ENCODE results near the gene LIN28A. TPM values are rescaled to one million over a fixed set of nuclear protein-coding genes. Genes with fewer than 3 reads are reported as not detected.

LIN28A gene
- total RNA-seq, 1 donor from 2014 or later, result not detected

DNA sequence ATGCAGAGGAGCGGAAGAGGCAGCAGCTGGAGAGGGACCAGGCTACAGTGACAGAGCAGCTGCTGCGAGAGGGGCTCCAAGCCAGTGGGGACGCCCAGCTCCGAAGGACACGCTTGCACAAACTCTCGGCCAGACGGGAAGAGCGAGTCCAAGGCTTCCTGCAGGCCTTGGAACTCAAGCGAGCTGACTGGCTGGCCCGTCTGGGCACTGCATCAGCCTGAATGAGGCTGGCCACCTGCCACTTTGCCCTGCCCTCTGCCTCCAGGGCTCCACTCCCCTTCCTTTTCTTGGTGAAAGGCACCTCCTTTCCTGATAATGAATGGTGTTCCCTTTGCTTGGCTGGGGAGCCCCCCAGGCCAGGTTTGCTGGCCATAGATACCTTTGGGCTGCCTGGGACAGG, 58.3 kb downstream of the LIN28A start:
- TF ChIP-seq, protein P1, sequence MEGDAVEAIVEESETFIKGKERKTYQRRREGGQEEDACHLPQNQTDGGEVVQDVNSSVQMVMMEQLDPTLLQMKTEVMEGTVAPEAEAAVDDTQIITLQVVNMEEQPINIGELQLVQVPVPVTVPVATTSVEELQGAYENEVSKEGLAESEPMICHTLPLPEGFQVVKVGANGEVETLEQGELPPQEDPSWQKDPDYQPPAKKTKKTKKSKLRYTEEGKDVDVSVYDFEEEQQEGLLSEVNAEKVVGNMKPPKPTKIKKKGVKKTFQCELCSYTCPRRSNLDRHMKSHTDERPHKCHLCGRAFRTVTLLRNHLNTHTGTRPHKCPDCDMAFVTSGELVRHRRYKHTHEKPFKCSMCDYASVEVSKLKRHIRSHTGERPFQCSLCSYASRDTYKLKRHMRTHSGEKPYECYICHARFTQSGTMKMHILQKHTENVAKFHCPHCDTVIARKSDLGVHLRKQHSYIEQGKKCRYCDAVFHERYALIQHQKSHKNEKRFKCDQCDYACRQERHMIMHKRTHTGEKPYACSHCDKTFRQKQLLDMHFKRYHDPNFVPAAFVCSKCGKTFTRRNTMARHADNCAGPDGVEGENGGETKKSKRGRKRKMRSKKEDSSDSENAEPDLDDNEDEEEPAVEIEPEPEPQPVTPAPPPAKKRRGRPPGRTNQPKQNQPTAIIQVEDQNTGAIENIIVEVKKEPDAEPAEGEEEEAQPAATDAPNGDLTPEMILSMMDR (IDR thresholded peaks at IDR 0.05), result no peak
- H3K27ac ChIP-seq, result no peak overlapping the region
- intact Hi-C loops (cut with DNase I), result no loop called here
- peaks cover 48% of the 10 kb centered on the region for H3K36me3 ChIP-seq
- no peaks in the 10 kb centered on the region for H3K27me3 ChIP-seq
- ATAC-seq (no peak), DNase-seq (no peak)
- no peak overlapping the region for H3K4me3 ChIP-seq
- no peaks in the 10 kb centered on the region for H3K9me3 ChIP-seq
- H3K4me1 ChIP-seq, result peaks cover 23% of the 10 kb centered on the region

DNA sequence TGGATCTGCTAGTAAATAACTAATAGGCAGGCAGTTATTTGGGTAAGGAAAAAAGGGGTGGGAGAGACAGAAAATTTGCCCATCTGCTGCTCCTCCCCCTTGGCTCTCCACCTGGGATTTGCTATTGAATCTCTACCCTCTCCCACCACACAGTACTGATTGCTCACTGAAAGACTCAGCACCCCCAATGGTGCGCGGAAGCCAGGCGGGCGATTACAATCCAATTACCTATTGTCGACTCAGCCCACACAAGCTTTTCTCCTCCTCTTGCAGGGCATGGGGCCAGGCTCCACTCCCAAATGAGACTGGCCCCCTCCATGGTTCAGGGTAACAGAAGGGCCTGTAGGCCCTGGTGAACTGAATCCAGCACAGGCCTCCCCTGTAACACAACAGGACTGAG, 58.9 kb downstream of the LIN28A start:
- intact Hi-C loops (cut with DNase I), result no loop called here
- H3K9me3 ChIP-seq, result no peaks in the 10 kb centered on the region
- H3K27me3 ChIP-seq, result no peaks in the 10 kb centered on the region
- TF ChIP-seq, protein P1 (IDR thresholded peaks at IDR 0.05), result no peak
- no peak for ATAC-seq
- H3K4me3 ChIP-seq, result no peak overlapping the region
- H3K36me3 ChIP-seq, result peaks cover 48% of the 10 kb centered on the region
- DNase-seq, result no peak
- peaks cover 30% of the 10 kb centered on the region for H3K4me1 ChIP-seq
- H3K27ac ChIP-seq, result no peak overlapping the region

DNA sequence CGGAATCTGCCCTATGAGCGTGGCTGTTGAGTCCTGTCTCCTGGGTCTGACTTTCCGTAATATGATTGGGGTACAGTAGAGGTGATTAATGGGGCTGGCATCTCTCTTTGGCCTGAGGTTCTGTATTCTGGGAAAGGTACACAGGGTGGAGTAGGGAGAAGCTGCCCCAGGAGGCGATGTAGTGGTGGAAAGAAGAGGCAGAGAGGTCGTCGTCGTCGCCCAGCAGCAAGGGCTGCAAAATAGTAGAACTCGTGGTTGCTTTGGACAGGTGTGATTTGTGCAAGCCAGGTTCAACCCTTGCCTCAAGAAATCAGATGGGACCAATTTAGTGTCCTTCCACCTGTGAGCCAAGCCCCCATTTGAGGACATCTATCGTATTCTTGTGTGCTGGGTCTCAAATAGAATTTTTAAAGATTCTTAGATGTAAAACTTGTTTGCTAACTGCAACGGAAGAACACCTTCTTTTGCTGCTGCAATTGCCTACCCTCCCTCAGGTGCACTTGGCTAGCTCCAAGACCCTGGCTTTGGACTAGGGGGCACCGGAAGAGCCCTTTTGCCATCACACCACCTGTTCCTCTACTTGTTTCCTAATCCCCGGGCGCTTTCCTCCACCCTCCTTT, 60.4 kb downstream of the LIN28A start:
- DNase-seq (no peak), ATAC-seq (no peak)
- Histone ChIP-seq H3K36me3 (peaks cover 41% of the 10 kb centered on the region), H3K27ac (no peak overlapping the region), H3K4me1 (peaks cover 34% of the 10 kb centered on the region), H3K27me3 (no peaks in the 10 kb centered on the region), H3K9me3 (no peaks in the 10 kb centered on the region), H3K4me3 (peak overlapping the region; percentile 98)
- TF ChIP-seq, protein P1 (IDR thresholded peaks at IDR 0.05), result no peak
- intact Hi-C loops (cut with DNase I), result no loop called here

DNA sequence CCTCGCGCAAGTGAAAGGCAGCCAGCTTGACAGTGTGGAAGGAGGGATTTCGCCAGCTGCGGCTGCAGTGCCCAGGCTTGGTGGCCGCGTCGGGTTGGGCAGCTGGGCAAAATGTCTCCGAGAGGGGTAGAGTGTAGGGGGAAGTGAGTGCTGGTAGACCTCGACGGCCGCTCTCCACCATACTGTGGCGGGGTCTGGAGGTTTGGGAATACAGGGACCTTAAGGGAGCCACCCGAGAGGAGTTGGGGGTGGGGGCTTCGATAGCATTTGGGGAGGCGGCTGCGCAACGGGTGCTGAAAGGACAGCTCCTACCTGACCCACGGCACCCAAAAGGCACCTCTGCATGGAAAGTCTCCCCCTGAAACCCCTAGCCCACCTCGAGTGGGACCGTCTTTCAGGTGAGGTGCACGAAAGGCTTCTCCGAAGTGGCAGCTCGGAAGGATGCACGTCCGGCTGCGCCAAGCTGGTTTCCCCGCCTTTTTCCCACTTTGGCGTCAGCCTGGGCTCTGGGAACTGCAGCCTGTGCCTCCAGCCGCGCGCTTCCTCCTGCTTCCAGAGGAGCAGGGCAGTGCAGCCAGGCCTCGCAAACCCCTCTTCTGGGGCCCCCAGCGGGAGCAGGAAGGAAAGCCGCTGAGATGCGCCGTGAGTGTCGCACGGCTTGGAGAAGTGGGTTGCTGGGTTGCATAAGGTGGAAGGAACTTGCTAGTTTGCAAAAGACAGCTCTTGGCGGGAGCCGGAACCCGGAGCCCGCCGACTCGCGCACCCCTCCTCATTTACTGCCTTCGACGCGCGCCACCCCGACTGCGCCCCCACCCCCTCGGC, 61.1 kb downstream of the LIN28A start:
- H3K4me3 ChIP-seq, result peak overlapping the region; percentile 98
- H3K27ac ChIP-seq, result peak overlapping the region; percentile 100
- peak; percentile 90 for DNase-seq
- ATAC-seq, result peak; percentile 65
- peaks cover 34% of the 10 kb centered on the region for H3K4me1 ChIP-seq
- H3K36me3 ChIP-seq, result peaks cover 41% of the 10 kb centered on the region
- H3K27me3 ChIP-seq, result no peaks in the 10 kb centered on the region
- TF ChIP-seq, protein P1 (IDR thresholded peaks at IDR 0.05), result peak; percentile 1
- no peaks in the 10 kb centered on the region for H3K9me3 ChIP-seq
- intact Hi-C loops (cut with DNase I), result no loop called here

DNA sequence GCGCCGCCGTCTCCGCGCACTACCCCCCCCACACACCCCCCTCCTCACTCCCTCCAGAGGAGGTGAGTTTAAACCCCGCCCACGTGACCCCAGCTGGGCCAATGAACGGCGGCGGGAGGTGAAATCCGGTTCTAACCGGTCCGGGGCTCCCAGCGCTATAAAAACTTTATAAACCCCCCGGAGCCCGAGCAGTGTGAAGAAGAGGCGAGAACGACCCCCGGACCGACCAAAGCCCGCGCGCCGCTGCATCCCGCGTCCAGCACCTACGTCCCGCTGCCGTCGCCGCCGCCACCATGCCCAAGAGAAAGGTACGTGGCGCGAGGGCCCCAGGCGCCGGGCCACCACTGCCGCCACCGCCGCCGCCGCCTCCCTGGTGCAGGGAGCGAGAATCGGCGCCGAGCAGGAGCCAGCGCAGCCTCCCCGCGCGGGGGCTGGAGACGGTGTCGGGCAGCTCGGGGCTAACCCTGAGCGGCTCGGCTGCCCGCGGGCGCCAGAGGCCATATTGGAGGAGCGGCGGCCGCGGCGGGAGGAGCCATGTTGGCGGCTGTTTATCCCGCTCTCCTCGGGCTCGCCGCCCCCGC, 61.8 kb downstream of the LIN28A start, which contains the start of gene HMGN2:
TSS of gene HMGN2 (plus strand) at position 121 of the 581 bp plus-strand sequence. CDS start at position 294, 173 bp downstream.
- peak; percentile 96 for DNase-seq
- Histone ChIP-seq H3K4me3 (peak within 1 kb of the TSS; percentile 98), H3K27ac (peak within 1 kb of the TSS; percentile 100), H3K4me1 (peaks cover 34% of the 10 kb centered on the region), H3K36me3 (peaks cover 42% of the 10 kb centered on the region), H3K9me3 (no peaks in the 10 kb centered on the region), H3K27me3 (no peaks in the 10 kb centered on the region)
- intact Hi-C loops (cut with DNase I), result no loop called here
- peak; percentile 81 for ATAC-seq
- TF ChIP-seq, protein P1 (IDR thresholded peaks at IDR 0.05), result no peak
